ENCODE measurements around the gene PAWR.
"Not testable (repeated sequence)": the region's sequence is repeated elsewhere in the genome, so short reads cannot be mapped to it uniquely, and the experiment has no call there.

The PAWR gene

DNA sequence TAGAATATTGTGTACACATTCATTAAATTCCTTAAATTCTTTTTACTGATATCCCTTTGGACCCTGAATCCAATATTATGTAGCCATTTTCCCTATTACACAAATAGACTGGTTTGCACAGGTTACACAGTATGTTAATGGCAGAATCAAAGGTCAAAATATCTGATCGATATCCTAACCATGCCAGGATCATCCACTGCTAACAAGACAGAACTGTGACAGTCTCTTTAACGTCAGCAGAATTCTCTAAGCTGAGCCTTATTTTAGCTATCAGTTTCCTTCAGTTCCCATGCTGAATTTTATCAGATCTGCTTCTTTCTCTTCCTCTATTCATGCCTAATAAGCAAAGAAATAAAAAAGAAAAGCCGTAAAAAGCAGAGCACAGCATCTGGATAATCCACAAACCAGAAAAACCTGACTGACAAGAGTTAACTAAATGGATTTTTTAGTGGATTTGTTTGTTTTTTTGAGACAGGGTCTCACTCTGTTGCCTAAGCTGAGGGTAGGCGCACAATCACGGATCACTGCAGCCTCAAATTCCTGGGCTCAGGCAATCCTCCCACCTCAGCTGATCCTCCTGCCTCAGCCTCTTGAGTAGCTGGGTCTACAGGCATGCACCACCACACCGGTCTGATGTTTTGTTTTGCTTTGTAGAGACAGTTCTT is 130.4 kb downstream of the PAWR start:
- in situ Hi-C loops (cut with MboI; ENCODE audit: low pct_unique_long_range_greater_than_20kb, low sequenced_read_pairs): loop anchor here (25.0 kb wide), 1 partner anchor 177 kb away; no protein-coding TSS in a partner anchor

DNA sequence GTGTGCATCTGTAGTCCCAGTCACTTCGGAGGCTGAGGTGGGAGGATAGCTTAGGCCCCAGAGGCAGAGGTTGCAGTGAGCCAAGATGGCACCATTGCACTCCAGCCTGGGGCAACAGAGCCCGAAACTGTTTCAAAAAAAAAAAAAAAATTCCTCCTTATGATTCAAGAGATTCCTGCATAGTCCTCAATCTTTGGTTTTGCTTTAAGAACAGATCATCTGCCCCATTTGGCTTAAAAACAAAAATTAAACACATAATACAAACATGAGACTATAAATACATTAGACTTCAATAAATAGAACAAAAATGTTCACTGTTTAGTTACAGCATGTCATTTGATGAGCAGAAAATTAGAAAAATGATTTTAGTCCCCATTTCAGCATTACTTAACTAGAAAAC is 131.2 kb downstream of the PAWR start:
- in situ Hi-C loops (cut with MboI; ENCODE audit: low pct_unique_long_range_greater_than_20kb, low sequenced_read_pairs): loop anchor here (25.0 kb wide), 1 partner anchor 178 kb away; no protein-coding TSS in a partner anchor
- no peak for DNase-seq

More for the DNA sequence above, 130.4 kb downstream of the PAWR start:
- no peak for DNase-seq

DNA sequence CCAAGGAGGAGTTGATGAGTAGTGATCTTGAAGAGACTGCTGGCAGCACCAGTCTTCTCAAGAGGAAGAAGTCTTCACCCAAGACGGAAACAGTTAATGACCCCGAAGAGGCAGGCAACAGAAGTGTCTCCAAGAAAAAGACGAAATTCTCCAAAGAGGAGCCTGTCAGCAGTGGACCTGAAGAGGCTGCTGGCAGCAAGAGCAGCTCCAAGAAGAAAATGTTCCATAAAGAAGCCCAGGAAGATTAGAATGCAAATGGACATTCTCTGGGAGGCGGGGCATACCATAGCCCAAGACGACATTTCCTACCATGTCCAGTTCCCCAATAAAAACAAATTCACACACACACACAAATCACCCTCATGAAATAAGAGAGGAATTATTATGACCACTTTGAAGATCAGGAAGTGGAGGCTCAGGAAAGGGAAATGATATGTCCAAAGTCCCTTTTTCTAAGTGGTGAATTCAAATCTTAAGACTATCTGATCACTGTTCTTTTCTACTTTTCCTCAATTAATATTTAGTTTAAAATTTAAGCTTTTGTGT is 131.8 kb downstream of the PAWR start:
- DNase-seq: no peak
- in situ Hi-C loops (cut with MboI; ENCODE audit: low pct_unique_long_range_greater_than_20kb, low sequenced_read_pairs): loop anchor here (25.0 kb wide), 1 partner anchor 178 kb away; no protein-coding TSS in a partner anchor

DNA sequence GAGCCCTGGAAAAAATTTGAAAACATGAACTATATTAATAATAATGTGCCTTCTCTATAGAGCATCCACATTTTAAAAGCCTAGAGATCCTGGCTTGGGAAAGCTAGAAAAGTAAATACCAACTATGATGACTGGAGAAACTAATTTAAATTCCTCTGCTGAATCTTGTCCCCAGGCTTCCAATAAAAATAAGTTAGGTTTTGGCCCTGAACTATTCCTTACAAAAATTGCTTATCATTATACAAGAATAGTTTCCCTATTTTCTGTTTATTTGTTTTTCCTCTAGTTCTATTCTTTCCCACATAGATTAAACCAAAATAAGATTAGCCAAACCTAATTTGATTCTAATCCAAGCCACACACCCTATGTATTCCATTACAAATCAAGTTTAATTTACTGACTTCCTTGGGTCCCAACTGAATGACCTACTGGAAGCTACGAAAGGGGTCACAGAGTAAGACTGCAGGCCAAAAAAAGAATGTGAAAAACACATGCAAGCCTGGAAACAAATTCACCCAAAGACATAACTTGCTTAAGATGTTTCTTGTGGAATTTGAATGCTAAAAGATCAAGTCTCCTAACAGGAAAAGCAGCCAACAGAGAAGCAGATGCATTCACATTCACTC is 133.0 kb downstream of the PAWR start:
- DNase-seq: no peak
- in situ Hi-C loops (cut with MboI; ENCODE audit: low pct_unique_long_range_greater_than_20kb, low sequenced_read_pairs): loop anchor here (25.0 kb wide), 1 partner anchor 179 kb away; no protein-coding TSS in a partner anchor

DNA sequence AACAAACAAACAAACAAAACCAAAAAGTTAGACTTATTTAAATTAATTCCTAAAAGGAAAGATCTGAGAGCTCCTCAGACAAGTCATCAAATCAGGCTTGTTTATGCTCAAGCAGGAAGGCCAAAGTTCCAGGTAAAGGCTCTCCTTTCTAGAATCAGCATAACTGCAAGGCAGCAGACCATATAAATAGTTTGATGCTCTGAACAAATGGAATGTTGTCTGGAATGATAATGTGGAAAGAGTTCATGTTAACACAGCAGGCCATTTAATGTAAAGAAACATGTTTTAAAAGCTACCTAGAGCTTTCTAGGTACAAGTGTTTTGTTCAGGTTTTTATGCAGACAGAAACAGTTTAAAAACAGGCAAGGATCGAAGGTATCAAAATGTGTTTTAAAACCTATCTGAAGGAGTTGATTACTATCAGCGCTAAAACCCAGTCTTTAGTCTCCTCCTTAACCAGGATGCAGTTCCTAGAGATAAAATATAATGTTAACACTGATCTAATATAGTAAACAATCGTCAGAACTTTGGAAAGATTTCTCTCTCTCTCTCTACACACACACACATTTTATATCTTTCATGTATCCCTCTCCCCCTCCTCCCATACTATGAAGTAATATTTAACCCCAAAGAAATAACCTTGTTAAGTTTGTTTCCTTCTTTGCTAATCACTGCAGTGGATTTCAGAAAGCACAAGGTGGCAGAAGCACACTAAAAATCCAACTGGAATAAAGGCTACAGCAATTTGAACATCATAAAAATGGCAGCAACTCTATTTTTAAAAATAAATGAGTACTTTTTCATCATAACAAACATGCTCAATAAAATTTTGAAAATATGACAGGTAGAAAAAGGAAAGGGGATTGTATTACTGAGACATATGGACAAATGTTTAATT is 135.5 kb downstream of the PAWR start:
- in situ Hi-C loops (cut with MboI; ENCODE audit: low pct_unique_long_range_greater_than_20kb, low sequenced_read_pairs): loop anchor here (25.0 kb wide), 1 partner anchor 182 kb away; no protein-coding TSS in a partner anchor
- peak; percentile 35 for DNase-seq

DNA sequence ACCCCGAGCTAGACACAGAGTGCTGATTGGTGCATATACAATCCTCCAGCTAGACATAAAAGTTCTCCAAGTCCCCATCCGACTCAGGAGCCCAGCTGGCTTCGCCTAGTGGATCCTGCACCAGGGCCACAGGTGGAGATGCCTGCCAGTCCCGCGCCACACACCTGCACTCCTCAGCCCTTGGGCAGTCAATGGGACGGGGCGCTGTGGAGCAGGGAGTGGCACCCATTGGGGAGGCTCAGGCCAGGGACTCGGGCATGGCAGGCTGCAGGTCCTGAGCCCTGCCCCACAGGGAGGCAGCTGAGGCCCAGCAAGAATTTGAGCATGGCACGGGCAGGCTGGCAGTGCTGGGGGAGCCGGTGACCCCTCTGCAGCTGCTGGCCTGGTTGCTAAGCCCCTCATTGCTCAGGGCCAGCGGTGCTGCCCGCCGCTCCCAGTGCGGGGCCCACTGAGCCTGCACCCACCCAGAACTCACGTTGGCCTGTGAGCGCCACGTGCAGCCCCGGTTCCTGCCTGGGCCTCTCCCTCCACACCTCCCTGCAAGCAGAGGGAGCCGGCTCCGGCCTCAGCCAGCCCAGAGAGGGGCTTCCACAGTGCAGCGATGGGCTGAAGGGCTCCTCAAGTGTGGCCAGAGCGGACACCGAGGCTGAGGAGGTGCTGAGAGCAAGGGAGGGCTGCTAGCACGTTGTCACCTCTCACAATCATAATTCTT is 136.7 kb downstream of the PAWR start:
- no peak for DNase-seq
- in situ Hi-C loops (cut with MboI; ENCODE audit: low pct_unique_long_range_greater_than_20kb, low sequenced_read_pairs): loop anchor here (25.0 kb wide), 1 partner anchor 183 kb away; no protein-coding TSS in a partner anchor

DNA sequence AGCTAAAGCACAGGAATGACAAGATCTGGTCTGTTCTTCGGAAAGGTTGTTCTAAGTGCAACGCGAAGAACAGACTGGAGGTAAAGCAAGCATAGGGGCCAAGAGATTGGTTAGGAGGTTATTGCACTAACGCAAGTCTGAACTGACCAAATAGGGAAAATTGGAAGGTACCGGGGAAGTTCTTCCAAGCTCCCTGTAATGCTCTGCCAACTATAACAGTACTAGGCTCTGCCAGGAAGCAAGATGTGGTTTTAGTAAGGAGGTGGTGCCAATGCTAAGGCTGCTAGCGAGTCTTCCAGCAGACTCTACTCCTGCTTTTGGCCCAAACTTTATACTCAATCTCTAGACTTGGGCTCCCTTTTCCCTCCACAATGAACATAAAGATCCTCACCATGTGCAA is 138.6 kb downstream of the PAWR start:
- no peak for DNase-seq
- in situ Hi-C loops (cut with MboI; ENCODE audit: low pct_unique_long_range_greater_than_20kb, low sequenced_read_pairs): loop anchor here (25.0 kb wide), 1 partner anchor 185 kb away; no protein-coding TSS in a partner anchor

DNA sequence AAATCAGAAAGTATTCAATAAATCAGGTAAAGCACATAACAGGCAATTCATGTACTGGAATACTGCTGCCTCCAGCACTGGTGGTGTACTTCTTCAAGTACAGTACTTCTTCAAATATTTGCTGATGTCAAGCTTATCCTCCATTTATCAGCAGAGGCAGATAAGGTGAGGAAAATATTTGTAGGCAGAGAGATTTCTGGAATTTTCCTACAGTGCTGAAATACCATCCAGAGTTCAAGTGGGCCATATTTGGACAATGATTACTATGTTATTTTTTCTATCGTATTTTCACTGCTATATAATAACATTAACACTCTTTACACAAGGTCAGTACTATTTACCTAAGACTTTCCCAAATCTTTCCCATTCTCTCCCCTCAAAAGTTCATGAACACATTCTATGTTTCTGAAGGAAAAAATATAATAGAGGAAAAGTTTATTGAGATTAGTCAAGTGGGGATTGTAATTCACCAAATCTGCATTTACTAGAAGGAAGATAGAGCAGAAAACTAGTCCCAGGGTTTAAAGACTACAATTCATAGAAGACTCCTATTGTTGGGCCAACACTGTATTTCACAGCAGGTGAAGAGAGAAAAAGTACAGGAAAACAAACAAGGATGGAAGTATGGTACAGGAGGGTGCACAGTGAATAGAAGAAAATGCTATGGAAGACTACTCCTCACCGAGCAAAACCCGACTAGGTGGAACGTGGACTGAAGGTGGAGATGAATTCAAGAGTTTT is 141.1 kb downstream of the PAWR start:
- in situ Hi-C loops (cut with MboI; ENCODE audit: low pct_unique_long_range_greater_than_20kb, low sequenced_read_pairs): loop anchor here (25.0 kb wide), 1 partner anchor 188 kb away; no protein-coding TSS in a partner anchor
- DNase-seq: no peak

DNA sequence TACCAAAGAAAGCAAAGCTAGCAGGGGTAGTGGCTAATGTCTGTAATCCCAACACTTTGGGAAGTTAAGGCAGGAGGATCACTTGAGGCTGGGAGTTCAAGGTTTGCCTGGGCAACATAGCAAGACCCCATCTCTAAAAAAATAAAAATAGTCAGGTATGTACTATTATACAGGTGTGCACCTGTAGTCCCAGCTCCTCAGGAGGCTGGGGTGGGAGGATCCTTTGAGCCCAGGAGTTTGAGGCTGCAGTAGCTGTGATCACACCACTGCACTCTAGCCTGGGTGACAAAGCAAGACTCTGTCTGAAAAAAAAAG is 142.2 kb downstream of the PAWR start:
- DNase-seq: no peak
- in situ Hi-C loops (cut with MboI; ENCODE audit: low pct_unique_long_range_greater_than_20kb, low sequenced_read_pairs): no loop called here

DNA sequence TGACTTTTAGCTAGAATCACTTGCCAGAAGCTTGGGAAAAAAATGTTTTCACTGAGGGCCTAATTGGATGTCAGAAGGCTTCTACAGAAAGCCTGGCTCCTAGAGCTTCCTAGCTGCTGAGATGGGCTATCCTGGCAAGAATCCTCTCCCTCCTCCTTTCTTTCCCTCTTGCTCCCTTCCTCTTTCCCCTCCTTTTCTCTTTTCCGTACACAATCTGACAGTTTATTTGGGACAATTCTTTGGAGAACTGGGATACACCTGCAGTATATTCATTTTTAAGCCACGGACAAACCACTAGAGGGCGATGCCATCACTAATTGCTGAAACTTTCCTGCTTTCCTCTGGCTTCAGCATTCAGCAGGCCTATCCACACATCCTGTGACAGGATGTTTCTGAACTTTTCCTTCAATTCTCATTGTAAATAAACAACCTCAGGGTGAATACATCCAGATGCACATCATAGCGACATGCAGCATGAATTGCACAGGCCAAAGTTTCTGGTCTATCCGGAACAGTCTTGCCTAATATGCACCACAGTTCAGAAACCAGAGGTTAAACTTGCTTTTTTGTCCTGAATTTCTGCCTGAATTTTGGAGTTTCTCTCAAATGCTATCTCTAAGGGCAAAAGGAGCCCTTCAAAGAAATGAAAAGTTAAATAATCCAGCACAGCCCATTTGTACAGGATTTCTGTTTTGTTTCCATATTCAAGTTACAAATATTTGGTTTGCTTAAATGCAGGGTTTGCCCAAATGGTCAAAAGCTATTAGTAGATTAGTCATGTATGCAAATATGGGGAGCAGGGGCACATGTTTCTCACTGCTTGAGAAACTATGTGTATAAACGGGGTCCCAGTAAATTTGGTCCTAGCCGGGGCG is 142.8 kb downstream of the PAWR start:
- in situ Hi-C loops (cut with MboI; ENCODE audit: low pct_unique_long_range_greater_than_20kb, low sequenced_read_pairs): no loop called here

DNA sequence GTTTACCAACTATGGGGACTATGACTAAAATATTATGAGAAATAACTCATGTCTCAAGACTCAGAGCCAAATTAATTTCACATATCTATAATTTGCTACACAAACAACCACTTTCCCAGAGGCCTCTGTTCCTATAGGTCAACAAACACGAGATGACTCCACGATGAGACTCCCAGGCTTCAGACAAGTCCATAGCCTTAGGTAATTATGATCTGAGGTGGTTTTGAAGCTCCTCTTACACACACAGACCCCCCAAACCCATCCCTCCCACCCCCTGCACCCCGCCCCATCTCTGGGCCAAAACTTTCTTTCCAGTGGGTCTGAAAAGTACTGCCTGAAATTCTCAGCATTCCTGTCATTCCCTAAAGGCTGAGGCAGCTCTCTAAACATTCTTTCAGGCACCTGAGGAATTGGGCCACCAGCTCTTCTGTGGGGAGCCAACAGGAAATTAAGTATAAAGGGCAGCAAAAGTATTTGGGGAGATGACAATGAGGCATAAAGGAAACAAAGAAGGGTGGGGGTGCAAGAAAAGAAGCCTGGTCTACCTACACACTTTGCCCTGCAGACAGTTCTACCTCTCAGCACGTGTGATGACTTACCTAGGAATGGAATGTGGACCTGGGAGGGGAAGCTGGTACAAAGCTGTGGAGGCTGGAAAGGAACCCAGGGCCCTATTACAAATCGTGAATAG is 143.6 kb downstream of the PAWR start:
- DNase-seq: no peak
- in situ Hi-C loops (cut with MboI; ENCODE audit: low pct_unique_long_range_greater_than_20kb, low sequenced_read_pairs): no loop called here

More for the DNA sequence above, 142.8 kb downstream of the PAWR start:
- peak; percentile 48 for DNase-seq

DNA sequence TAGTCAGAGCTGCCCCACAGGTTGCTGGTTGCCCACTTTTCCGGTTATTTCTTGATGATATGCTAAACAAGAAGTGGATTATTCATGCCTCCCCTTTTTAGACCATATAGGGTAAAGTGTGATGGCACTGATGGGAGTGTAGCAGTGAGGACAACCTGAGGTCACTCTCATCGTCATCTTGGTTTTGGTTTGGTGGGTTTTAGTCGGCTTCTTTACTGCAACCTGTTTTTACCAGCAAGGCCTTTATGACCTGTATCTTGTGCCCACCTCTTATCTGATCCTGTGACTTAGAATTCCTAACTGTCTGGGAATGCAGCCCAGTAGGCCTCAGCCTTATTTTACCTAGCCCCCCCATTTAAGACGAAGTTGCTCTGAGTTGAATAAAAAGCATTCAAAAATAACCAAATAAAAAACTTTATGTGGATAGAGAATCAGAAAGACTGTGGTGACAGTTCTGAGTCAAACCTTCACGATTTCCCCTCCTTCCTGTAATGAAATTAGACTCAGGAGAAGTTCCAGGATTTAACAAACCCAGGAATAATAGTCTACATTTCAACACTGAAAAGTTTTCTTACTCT is 144.2 kb downstream of the PAWR start:
- in situ Hi-C loops (cut with MboI; ENCODE audit: low pct_unique_long_range_greater_than_20kb, low sequenced_read_pairs): no loop called here
- DNase-seq: no peak

DNA sequence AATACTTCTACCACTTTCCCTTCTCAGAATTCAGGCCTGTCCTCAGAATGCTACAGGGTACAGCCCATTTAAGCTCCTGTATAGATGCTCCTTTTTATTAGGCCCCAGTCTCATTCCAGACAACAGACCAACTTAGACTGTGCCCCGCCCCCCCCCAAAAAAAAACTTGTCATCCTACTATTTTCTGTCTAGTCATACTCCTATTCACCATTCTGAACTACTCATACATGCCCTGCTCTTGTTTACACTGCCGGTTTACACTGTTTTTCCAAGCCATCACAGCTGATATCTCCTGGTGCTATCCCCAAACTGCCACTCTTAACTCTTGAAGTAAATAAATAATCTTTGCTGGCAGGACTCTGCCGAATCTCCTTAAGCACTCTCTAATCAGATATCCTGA is 146.3 kb downstream of the PAWR start:
- in situ Hi-C loops (cut with MboI; ENCODE audit: low pct_unique_long_range_greater_than_20kb, low sequenced_read_pairs); DNase-seq: not testable (repeated sequence)

DNA sequence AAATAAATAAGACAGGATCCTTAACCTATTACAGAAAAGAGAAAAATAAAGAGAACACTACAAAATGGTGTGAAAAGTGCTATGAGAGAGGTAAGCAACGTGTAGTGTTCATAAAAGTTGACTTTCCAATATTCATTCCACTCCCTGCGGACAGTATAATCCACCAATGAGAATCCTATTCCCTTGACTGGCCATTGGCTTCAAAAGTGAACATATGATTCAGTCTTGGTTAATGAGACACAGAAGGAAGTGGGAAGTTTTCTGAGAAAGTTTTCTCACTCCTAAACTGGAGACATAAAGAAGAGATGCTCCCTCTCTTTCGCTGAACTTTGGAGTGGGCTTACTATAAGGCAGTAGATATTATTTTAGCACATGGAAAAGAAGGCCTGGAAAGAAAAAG is 153.1 kb downstream of the PAWR start:
- in situ Hi-C loops (cut with MboI; ENCODE audit: low pct_unique_long_range_greater_than_20kb, low sequenced_read_pairs): no loop called here
- DNase-seq: no peak

DNA sequence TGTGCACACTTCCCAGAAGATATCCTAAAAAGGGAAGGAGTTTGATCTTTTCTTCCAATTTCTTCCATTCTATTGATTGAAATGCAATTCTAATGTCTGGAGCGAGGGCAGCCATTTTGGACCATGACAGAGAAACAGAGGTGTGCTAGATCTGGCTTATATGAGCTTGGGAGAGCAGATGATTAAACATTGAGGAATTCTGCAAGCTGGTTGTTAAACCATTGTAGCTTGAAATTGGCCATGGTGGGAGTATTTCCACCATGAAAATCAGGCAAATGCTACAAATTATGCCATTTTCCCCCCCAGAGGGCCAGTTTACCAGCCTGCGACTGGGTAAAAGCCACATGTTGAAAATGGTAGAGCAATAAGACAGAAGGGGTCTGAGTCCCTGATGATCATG is 155.0 kb downstream of the PAWR start:
- DNase-seq: no peak
- in situ Hi-C loops (cut with MboI; ENCODE audit: low pct_unique_long_range_greater_than_20kb, low sequenced_read_pairs): no loop called here

Data from KBM-7 (cell line).